ENCODE results near the gene ZNF317. TPM values are rescaled to one million over a fixed set of nuclear protein-coding genes. Genes with fewer than 3 reads are reported as not detected.
A peak's percentile ranks its signal among the peaks of the same experiment; 100 is the strongest.

The ZNF317 gene
- total and polyA plus RNA-seq, 2 of the 13 experiments (the other 11 are each of a cell fraction or from before 2014, with no cell fraction given), result 14.0 to 27.9 TPM

- TF ChIP-seq DZIP1 (CRISPR knock-in tag; IDR thresholded peaks at IDR 0.05) (no peak), RAD21 (CRISPR knock-in tag; IDR thresholded peaks at IDR 0.05) (peak; percentile 45), BORCS8-MEF2B (CRISPR knock-in tag; IDR thresholded peaks at IDR 0.05) (no peak), ZZZ3 (CRISPR knock-in tag; IDR thresholded peaks at IDR 0.05; ENCODE audit: borderline replicate concordance) (no peak), LCORL (IDR thresholded peaks at IDR 0.05) (no peak), LCORL (CRISPR knock-in tag; IDR thresholded peaks at IDR 0.05) (0 out of 2 replicates have a peak, but pooled peaks have one; percentile 17), MYPOP (CRISPR knock-in tag; IDR thresholded peaks at IDR 0.05) (no peak), KLF6 (CRISPR knock-in tag; IDR thresholded peaks at IDR 0.05) (no peak), ZNF652 (CRISPR knock-in tag; IDR thresholded peaks at IDR 0.05; ENCODE audit: borderline replicate concordance, low read depth) (no peak), SMC3 (IDR thresholded peaks at IDR 0.05; ENCODE audit: low read length) (peak; percentile 49; the same call in 1 of the 2 replicates), ZNF230 (CRISPR knock-in tag; IDR thresholded peaks at IDR 0.05) (no peak), ZNF496 (CRISPR knock-in tag; IDR thresholded peaks at IDR 0.05; ENCODE audit: insufficient replicate concordance) (no peak), HNF4G (IDR thresholded peaks at IDR 0.05; ENCODE audit: borderline replicate concordance, low read depth, low read length) (no peak), HNF4G (CRISPR knock-in tag; IDR thresholded peaks at IDR 0.05; ENCODE audit: borderline replicate concordance, low read depth) (no peak), ZNF460 (CRISPR knock-in tag; IDR thresholded peaks at IDR 0.05; ENCODE audit: borderline replicate concordance) (no peak), BRCA1 (CRISPR knock-in tag; IDR thresholded peaks at IDR 0.05) (no peak), ZNF788 (CRISPR knock-in tag; IDR thresholded peaks at IDR 0.05; ENCODE audit: borderline replicate concordance) (no peak), TP53 (CRISPR knock-in tag; conservative IDR thresholded peaks at IDR 0.05) (no peak), DNMT3B (CRISPR knock-in tag; conservative IDR thresholded peaks at IDR 0.05) (no peak)
Measured at GRCh38 chr19:9205501-9206113, 65.4 kb downstream of the ZNF317 start (continued).

Other genes with a start within 250 kb of the ZNF317 start
- not detected in 2 replicates for gene MUC16, start 130.0 kb upstream of the ZNF317 start, total RNA-seq (2016; rRNA removed; fragmentation: Illumina TruSeq; extraction: Trizol)
- not detected in 2 replicates for gene MUC16, start 130.0 kb upstream of the ZNF317 start, polyA plus RNA-seq (2011; rRNA removed)
- gene OR1M1, start 53.3 kb upstream of the ZNF317 start, total RNA-seq (2016; rRNA removed; fragmentation: Illumina TruSeq; extraction: Trizol), result not detected in 2 replicates
- 0.07 TPM in 1 of 2 replicates, not detected in the other for gene OR1M1, start 53.3 kb upstream of the ZNF317 start, polyA plus RNA-seq (2011; rRNA removed)
- gene OR7G2, start 32.9 kb upstream of the ZNF317 start, total RNA-seq (2016; rRNA removed; fragmentation: Illumina TruSeq; extraction: Trizol), result not detected in 2 replicates
- not detected in 2 replicates for gene OR7G2, start 32.9 kb upstream of the ZNF317 start, polyA plus RNA-seq (2011; rRNA removed)
- not detected in 2 replicates for gene OR7G1, start 24.6 kb upstream of the ZNF317 start, total RNA-seq (2016; rRNA removed; fragmentation: Illumina TruSeq; extraction: Trizol)
- not detected in 2 replicates for gene OR7G1, start 24.6 kb upstream of the ZNF317 start, polyA plus RNA-seq (2011; rRNA removed)
- not detected in 2 replicates for gene OR7G3, start 13.4 kb upstream of the ZNF317 start, total RNA-seq (2016; rRNA removed; fragmentation: Illumina TruSeq; extraction: Trizol)
- gene OR7G3, start 13.4 kb upstream of the ZNF317 start, polyA plus RNA-seq (2011; rRNA removed), result not detected in 2 replicates
- not detected in 2 replicates for gene OR7D2, start 38.6 kb downstream of the ZNF317 start, total RNA-seq (2016; rRNA removed; fragmentation: Illumina TruSeq; extraction: Trizol)
- 0.01 and 0.07 TPM in 2 replicates for gene OR7D2, start 38.6 kb downstream of the ZNF317 start, polyA plus RNA-seq (2011; rRNA removed)
- gene OR7D4, start 79.2 kb downstream of the ZNF317 start, total RNA-seq (2016; rRNA removed; fragmentation: Illumina TruSeq; extraction: Trizol), result not detected in 2 replicates
- gene OR7D4, start 79.2 kb downstream of the ZNF317 start, polyA plus RNA-seq (2011; rRNA removed), result not detected in 2 replicates
- not detected in 2 replicates for gene OR7E24, start 110.5 kb downstream of the ZNF317 start, total RNA-seq (2016; rRNA removed; fragmentation: Illumina TruSeq; extraction: Trizol)
- gene OR7E24, start 110.5 kb downstream of the ZNF317 start, polyA plus RNA-seq (2011; rRNA removed), result not detected in 2 replicates
- 2.2 and 2.7 TPM in 2 replicates for gene ZNF699, start 169.4 kb downstream of the ZNF317 start, total RNA-seq (2016; rRNA removed; fragmentation: Illumina TruSeq; extraction: Trizol)
- 0.33 and 0.77 TPM in 2 replicates for gene ZNF699, start 169.4 kb downstream of the ZNF317 start, polyA plus RNA-seq (2011; rRNA removed)
- gene ZNF559, start 183.8 kb downstream of the ZNF317 start, total RNA-seq (2016; rRNA removed; fragmentation: Illumina TruSeq; extraction: Trizol), result 9.5 and 9.8 TPM in 2 replicates
- 5.6 and 6.3 TPM in 2 replicates for gene ZNF559, start 183.8 kb downstream of the ZNF317 start, polyA plus RNA-seq (2011; rRNA removed)
- 0.71 and 0.84 TPM in 2 replicates for gene ZNF177, start 222.6 kb downstream of the ZNF317 start, total RNA-seq (2016; rRNA removed; fragmentation: Illumina TruSeq; extraction: Trizol)
- gene ZNF177, start 222.6 kb downstream of the ZNF317 start, polyA plus RNA-seq (2011; rRNA removed), result 0.62 and 0.90 TPM in 2 replicates

All from HepG2 (cell line).